ENCODE data around the gene FILIP1.

FILIP1 gene

GRCh38 chr6:75300531-75300855 lies 193.1 kb downstream of the FILIP1 start:
- DNase-seq = no peak

DNA sequence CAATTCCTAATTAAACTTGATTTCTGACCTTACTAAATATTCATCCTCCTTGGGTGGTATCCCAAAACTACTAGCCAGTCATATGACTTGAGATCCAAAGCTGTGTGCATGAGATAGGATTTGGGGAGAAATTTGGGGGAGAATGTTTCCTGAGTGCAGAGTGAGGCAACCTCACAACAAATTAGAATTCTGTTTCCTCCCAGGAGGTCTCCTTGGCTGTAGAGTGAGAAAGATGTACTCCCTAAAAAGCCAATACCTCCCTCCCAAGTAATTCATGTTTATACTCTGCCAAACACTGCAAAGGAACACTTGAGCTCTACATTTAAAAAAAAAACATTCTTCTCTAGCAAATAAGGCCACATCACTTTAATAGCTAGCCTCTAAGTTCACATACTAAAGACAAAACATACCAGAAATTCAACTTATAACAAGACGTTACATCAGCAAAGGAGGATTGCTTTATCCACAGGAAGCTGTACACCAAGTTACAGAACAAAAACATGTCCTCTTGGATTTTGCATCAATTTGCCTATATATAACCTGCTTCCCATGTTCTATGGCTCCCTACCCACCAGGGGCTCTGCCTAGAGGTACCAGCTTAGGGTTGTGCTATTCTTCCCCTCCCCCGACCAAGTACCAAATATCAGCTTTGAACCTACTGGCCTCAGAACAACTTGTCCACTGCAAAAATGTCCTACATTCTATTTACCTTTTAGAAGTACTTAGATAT lies 193.6 kb downstream of the FILIP1 start:
- DNase-seq = no peak

DNA sequence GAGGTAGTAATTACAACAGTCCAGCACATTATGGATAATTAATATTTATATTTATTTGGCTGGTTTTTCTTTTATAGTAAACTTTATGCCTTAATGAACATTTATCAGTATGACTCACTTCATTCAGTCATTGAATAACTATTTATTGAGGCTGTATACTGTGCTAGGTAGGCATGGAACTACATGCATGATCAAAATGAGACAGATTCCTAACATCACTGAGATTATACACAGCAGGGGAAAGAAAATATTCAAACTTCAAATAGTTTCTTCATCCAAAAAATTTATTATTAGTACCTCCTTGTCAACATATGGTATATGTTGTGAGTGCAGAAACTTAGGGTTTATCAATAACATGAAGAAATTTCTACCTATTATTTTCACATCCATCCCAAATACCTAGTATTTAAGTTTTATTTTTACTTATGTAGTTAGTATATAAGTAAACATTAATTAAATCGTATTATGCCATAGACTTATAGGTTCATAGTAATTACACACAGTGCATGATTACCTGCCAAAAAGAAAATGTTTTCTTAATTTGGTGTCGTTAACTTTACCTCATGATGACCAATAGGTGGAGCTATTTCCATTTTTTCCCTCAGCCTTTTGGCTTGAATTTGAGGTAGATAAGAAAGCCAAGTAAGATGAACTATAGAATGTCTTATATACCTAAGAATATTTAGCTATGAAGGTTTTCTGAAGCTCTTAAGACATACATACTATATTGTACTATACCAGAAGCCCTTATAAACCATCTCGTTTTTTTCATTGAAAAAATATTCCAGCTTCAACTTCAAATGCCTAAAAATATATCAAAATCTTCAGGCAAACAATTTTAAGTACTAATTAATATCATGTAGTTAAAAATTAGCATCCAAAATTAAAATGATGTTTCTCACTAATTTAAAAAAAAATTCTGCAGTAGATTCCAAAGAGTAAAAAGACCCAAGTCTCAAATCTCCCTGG lies 196.5 kb downstream of the FILIP1 start:
- DNase-seq = peak in 2 of 58 donors; percentile 34 to 40

DNA sequence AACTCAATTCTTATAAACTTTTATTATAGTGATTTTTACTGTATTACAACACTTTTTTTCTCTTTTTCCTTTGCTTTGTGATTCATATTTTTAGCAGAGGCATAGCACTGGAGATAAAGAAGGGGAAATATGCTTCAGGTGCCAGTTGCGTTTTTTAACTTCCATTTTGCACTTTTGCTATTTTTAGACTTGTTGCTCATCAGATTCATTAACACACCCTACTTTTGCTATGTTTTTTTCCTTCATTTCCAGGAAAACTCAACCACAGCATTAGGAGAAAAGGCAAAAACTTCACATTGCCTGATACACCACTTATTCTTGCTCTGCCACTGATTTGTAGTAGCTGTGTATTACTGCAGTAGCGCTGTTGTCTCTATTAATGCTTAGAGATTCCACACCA lies 201.0 kb downstream of the FILIP1 start:
- no peak for DNase-seq

DNA sequence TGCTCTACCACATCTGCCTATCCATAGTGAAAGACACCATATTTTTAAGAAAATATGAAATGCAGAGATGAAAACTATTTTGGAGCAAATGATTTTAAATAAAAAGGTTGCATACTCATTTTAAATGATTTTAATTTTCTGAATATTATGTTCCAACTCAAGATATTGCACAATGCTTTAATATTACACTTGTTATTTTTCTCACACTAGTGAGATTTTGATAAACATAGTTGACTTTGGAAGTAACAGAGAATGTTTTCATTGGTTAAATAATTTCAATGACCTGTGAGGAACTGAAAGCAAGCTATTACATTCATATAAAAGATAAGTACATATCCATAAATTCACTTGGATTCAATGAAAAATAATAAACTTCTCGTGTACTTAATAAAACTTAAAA lies 201.9 kb downstream of the FILIP1 start:
- no peak for DNase-seq

GRCh38 chr6:75291331-75291730 lies 202.3 kb downstream of the FILIP1 start:
- DNase-seq = peak in 1 of 58 donors; percentile 1

DNA sequence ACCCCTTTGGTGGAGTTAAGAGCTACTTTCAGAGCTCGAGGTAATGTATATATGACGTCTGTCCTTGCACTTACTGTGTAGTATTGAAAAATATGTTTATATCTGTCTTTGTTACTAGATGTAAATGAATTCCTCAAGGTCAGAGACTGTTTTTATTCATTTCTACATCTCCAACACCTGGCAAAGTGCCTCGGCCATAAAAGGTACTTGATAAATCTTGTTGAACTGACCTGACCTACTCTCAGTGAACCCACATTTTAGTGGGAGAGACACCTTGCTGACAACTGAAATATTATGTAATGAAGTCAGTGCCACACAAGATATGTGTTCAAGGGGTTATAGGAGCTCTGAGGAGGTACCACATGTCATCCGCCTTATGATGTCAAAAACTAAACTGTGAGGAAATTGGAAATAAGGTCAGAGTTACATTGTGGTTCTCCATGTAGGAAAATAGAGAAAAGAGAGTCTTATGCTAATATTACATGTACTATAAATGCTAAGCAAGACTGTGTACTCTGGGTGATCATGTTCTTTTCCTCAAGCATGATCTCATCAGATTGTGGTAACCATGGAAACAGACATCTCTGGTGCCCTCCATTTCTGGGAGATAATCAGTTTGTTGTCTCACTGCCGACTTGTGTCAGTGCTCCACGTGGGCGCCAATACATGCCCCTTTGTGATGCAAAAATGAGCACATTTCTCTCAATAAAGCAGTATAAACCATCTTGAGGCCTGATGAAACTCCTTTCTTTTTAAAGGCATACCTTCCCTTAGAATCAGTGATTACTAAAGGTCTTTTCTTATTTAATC lies 203.3 kb downstream of the FILIP1 start:
- DNase-seq = peak in 48 of 58 donors; percentile 2 to 90 (median 42)

GRCh38 chr6:75288023-75288422 lies 205.6 kb downstream of the FILIP1 start:
- no peak for DNase-seq

DNA sequence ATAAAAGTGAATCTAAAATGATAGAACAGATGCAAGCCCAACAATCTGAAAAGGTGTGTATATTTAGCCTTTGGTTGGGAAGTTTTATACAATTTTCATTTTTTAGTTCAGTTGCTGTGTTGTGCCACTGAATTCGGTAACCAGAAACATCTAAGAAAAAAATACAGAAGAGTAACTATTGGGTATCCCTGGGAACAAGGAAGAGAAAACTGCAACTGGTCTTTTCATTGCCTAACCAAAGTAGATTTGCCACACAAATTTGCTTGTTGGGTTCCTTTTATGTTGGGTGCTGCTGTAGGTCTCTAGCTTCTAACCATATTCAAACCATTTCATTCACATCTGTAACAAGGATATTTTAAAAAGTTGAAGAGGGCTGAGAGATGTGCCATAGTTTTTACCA lies 206.2 kb downstream of the FILIP1 start:
- no peak for DNase-seq

DNA sequence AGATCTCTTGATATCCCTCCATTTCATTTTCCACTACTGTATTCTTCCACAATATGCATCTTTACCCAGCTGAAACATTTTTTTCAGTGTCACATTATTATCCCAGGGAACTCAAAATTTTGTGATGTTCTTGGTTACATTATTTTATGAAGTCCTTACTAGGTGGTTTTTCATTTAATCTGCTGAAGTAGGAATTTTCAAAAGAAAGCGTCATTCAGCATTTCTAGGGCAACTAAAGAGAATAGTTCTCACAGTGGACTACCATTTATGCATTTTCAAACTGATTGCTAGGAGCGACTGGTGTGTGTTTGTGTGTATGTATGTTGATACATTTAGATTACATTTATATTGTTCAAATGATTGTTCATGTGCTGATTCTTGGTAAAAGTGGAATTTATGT lies 206.6 kb downstream of the FILIP1 start:
- no peak for DNase-seq

DNA sequence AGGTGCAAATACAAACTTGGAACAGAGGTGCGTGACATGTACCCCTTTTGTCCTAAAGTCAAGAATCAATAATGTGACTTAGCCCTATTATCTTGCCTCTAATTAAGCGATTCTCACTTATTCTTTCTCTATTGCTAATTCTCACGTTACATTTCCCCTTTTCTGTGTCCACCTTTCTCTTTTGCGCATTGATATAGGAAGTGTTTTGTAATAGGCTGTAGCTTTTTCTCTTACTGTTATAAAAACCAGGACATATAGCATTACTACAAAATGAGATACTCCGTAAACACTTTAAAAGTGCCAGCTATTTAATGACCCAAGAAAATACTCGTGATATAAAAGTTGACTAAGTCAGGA lies 208.3 kb downstream of the FILIP1 start:
- peak in 1 of 58 donors; percentile 30 for DNase-seq

DNA sequence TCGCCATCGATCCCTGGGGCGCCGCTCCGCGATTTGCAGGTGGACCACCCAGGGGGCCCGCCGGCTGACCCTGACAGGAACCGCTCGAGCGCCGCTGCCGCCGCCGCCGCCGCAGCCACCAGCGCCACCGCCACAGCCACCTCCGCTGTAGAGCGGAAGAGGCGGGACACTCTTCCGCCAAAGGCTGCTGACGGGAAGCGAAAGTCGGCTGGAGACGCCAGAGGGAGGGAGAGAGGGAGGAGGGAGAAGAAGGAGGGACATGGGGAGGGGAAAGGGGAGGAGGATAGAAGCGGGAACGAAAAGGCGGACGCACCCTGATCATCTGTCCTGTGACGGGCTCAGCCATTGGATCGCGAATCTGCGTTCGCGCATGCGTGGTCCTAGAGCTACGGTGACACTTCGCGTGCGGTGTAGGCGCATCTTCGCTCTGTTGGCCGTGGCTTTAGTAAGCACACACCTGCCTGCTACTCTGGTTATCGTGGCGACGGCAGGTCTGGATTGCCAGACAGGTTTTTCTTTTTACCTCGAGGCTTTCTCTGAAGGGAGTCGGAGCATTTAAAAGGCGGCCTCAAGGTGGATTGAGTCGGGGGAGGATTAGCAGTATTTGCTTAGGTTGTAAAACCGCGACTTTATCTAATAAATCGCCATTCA lies 208.8 kb downstream of the FILIP1 start, which contains the start of gene TMEM30A:
TMEM30A (minus strand) TSS at position 161 of the 651 bp plus-strand sequence; CDS start at position 7, 154 bp downstream.
- DNase-seq = peak; percentile 59 to 99 (median 96)

GRCh38 chr6:75283907-75284631 lies 209.5 kb downstream of the FILIP1 start:
- DNase-seq = peak in 7 of 58 donors; percentile 33 to 66 (median 47)

- DNase-seq = no peak
Measured at GRCh38 chr6:75282706-75283105, 210.9 kb downstream of the FILIP1 start.

GRCh38 chr6:75281653-75282052 lies 211.9 kb downstream of the FILIP1 start:
- DNase-seq = no peak

GRCh38 chr6:75280131-75280855 lies 213.3 kb downstream of the FILIP1 start:
- DNase-seq = no peak

DNA sequence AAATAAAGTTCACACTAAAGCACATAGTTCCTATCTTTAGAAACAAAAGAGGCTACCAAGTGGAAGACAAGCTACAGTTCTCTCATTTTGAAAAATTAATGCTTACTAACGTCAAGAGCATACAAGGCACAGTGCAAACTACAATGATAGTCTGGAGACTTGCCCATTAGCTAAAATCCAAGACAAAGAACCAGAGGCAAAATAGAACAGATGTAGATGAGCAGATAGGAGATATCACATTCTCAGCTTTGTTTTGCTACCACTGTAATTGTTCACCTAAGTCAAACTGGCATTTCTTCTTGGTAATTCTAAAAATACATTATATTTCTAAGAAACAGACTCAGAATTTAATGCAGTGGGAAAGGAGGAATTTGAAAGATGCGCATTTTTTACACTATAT lies 214.2 kb downstream of the FILIP1 start:
- no peak for DNase-seq

DNA sequence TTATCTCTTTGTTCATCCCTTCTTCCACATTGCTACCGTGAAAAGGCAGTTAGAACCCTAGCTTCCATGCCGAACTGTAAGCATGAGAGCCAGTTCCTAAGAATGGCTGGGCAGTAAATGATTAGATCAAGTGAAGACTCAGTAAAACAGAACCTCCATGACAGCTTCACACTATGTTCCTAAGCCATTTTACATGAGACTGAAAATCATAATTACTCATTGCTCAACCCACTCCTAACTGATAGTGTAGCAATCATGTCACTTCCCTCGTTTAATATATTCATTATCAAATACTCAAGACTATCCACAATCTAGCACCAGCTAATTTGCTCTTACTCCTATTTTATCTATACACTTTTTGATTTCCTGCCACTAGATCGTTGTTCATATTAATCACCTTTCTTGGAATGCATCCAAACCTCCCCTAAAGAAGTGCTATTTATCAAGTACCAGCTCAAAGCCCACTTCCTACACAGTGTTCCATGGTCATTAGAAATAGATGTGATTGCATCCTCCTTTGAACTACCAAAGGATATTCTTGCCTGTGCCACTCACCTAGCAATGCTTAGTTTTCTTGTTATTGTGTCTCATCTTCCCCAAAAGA lies 215.0 kb downstream of the FILIP1 start:
- DNase-seq = no peak

DNA sequence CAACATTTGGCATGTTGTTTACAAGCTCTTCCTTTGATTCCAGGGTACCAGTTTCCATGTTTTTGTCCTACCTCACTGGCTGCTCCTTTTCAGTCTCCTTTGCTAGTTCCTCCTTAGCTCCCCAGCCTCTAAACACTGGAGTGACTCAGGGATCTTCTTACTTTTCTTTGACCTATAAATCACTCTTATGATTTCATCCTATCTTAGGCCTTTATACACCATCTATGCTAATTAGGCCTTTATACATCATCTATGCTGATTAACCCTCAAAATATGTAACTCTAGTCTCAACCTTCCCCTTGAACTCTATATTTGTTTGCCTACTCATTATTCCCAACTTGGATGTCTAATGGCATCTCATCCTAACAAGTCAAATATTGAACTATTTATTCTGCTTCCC lies 218.5 kb downstream of the FILIP1 start:
- no peak for DNase-seq

Measured in anterior cingulate cortex (tissue), 58 donors.